Activated CD4-positive, alpha-beta T cell treated with anti-CD3 and anti-CD28 coated beads, Interleukin-10, Interleukin-2, amounts not matched to agents 100 ng/mL and 50 ng/mL, durations not matched to agents 16 hours and 8 hours (primary cell): ENCODE data around the gene ADAMTSL4.
"Not testable (repeated sequence)": the region's sequence is repeated elsewhere in the genome, so short reads cannot be mapped to it uniquely, and the experiment has no call there.

Source experiments
- DNase-seq: peaks from one replicate; pipeline ENCODE4 v3.0.0-alpha.2; 2020

Gene ADAMTSL4

DNA sequence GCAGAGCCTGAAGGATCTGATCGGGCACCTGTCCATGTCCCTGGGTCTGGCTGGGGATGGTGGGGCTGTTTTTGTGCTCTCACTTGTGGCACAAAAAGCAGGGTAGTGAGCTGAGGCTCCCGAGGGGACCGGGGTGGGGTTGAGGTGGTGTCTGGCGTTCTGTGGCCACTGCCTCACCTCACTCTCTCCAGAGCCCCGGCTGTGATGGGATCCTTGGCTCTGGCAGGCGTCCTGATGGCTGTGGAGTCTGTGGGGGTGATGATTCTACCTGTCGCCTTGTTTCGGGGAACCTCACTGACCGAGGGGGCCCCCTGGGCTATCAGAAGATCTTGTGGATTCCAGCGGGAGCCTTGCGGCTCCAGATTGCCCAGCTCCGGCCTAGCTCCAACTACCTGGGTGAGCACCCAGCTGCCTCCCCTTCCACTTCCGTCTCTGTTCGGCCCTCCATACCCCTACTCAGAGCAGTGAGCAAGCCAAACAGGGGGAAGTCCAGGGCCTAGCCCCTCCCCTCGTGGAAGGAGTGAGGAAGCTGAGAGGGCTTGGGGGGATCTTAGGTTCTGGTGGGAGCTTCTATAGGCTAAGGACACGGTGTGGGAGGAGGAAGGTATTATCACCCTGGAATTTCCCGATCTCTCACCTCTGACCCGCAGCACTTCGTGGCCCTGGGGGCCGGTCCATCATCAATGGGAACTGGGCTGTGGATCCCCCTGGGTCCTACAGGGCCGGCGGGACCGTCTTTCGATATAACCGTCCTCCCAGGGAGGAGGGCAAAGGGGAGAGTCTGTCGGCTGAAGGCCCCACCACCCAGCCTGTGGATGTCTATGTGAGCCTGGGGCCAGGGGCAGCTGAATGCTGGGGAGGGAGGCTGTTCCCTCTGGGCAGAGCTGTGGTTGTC, 7.0 kb downstream of the ADAMTSL4 start:
- DNase-seq = no peak

DNA sequence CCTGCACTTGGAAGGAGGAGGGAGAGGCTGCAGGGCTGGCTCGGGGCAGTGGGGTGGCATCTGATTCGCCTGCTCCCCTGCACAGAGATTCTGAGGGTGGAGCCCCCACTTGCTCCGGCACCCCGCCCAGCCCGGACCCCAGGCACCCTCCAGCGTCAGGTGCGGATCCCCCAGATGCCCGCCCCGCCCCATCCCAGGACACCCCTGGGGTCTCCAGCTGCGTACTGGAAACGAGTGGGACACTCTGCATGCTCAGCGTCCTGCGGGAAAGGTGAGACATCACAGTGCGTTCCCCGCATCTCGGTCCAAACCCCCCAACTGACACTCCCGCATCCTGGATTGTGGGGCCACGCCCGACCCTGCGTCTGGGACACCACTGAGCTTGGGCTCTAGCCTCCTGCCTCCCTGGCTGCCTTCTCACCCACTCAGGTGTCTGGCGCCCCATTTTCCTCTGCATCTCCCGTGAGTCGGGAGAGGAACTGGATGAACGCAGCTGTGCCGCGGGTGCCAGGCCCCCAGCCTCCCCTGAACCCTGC, 7.9 kb downstream of the ADAMTSL4 start:
- DNase-seq = no peak

DNA sequence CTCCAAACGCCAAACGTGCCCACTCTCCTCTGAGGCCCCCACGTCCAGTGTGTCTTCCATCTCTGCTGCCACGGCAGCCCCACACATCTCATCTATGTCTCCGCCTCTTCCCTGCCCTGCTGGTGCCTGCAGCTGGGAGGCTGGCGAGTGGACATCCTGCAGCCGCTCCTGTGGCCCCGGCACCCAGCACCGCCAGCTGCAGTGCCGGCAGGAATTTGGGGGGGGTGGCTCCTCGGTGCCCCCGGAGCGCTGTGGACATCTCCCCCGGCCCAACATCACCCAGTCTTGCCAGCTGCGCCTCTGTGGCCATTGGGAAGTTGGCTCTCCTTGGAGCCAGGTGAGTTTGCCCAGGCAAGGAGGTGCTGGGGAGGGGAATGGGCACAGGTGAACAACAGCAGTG, 8.6 kb downstream of the ADAMTSL4 start:
- DNase-seq = no peak

DNA sequence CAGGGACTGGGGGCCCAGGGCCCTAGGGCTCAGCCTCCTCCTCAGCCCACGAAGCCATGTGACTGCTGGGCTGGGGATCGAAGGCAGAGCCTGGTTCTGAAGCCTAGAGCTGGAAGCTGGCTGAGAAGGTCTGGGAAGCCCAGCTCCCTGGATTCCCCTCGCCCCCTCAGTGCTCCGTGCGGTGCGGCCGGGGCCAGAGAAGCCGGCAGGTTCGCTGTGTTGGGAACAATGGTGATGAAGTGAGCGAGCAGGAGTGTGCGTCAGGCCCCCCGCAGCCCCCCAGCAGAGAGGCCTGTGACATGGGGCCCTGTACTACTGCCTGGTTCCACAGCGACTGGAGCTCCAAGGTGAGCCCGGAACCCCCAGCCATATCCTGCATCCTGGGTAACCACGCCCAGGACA, 9.1 kb downstream of the ADAMTSL4 start:
- DNase-seq = no peak

DNA sequence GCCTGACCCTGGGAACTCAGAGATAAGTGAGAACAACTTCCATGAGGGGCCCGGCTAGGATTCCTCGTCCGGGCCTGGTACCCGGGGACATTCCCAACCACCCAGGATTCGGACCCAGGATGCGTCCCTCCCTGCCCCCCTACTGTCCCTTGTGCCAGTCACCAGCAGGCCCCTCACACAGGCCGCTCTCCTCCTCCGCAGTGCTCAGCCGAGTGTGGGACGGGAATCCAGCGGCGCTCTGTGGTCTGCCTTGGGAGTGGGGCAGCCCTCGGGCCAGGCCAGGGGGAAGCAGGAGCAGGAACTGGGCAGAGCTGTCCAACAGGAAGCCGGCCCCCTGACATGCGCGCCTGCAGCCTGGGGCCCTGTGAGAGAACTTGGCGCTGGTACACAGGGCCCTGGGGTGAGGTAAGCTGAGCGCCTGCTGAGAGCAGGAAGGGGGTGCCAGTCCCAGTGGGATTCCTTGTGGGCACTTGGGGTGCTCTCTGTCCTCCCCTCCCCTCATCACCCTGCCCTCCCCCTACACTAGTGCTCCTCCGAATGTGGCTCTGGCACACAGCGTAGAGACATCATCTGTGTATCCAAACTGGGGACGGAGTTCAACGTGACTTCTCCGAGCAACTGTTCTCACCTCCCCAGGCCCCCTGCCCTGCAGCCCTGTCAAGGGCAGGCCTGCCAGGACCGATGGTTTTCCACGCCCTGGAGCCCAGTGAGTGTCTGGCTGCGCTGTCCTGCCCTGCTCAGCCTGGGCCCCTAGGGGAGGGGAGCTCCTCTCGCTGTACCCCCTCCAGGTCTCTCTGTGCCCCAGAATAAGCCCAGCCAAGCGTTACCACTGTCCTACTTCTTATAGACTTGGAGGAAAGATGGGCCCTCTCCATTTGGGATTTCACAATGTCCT, 9.8 kb downstream of the ADAMTSL4 start:
- DNase-seq = no peak

DNA sequence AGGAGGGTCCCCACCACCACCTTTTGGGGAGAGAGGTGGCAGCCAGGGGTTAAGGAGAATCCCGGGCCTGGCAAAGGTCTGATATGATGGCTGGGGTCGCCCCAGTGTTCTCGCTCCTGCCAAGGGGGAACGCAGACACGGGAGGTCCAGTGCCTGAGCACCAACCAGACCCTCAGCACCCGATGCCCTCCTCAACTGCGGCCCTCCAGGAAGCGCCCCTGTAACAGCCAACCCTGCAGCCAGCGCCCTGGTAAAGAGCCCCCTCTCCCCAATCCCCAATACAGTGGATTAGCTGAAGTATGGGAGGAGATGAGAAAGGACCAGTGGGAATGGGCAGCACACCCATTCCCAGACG, 10.4 kb downstream of the ADAMTSL4 start:
- no peak for DNase-seq

DNA sequence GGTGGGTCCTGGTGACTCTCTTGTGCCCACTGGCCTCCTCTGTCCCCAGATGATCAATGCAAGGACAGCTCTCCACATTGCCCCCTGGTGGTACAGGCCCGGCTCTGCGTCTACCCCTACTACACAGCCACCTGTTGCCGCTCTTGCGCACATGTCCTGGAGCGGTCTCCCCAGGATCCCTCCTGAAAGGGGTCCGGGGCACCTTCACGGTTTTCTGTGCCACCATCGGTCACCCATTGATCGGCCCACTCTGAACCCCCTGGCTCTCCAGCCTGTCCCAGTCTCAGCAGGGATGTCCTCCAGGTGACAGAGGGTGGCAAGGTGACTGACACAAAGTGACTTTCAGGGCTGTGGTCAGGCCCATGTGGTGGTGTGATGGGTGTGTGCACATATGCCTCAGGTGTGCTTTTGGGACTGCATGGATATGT, 10.8 kb downstream of the ADAMTSL4 start:
- DNase-seq = peak; percentile 84

DNA sequence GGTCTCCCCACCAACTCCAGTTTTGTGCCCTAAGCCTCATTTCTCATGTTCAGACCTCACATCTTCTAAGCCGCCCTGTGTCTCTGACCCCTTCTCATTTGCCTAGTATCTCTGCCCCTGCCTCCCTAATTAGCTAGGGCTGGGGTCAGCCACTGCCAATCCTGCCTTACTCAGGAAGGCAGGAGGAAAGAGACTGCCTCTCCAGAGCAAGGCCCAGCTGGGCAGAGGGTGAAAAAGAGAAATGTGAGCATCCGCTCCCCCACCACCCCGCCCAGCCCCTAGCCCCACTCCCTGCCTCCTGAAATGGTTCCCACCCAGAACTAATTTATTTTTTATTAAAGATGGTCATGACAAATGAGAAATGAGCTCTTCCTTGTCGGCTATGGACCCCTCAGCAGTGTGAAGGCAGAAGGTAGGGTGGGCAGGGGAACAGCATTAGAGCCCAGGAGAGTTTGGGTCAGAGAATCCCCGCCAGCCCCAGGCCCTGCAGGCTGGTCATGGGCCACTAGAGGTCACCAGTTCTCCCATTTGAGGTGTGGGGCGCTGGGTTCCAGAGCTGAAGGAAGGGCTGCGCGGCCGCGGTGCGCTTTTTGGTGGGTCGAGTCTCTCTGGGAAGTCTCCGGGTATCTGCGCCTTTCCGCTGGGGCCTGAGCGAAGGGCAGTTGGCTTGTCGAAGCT, 11.5 kb downstream of the ADAMTSL4 start:
- peak; percentile 92 for DNase-seq

DNA sequence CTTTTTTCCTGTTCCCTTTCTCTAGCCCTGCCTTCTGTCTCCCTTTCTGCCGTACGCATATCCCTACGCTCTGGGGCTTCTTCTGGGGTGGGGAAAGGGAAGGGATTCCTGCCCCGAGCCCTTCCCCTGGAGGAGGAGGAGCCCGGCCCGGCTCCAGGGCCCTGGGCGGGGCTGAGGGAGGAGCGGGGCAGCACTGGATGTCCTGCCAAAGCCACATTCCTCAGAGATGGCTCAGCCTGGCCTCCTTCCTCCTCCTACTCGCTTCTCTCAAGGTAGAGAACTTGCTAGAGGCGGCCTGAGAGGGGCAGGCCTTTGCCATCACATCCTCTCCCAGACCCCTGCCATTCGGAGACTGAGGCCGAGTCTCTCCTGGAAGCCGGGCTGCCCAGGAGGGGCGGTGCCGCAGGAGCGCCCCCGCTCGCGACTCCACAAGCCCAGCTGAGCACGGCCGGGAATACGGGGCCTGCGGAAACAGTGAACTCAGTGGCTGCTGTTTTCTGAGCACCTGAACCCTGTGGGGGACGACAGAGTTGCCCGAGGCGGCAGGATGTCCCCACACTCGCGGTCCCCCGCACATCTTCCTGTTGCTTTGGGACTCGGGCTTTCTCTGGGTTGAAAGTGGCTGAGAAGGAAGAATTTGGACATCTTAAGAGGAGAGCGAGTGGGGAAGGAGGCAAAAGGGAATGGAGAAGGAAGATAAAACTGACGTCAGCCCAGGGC, 12.2 kb downstream of the ADAMTSL4 start:
- peak; percentile 76 for DNase-seq

DNA sequence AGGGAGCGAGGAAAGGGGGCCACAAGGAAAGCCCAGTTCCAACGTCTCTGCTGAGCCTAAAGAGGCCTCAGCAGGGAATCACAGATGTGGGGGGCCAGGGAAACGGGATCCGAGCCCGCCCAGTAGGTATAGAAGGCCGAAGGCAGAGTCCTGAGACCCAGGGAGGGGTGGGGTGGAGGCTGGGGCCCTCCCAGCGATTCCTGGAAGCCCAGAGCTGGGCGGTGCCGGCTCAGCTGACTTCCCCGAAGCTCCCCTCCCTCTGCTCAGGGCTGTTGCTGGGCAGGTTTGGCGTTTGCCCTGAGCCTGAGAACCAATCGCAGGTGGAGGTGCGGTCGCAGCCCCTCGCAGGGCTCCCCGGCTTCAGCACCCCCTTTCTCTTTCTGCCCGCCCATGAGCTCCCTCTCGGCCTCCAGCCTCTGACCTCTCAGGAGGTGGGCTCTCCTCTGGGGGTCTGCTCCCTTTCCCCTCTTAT, 12.8 kb downstream of the ADAMTSL4 start:
- peak; percentile 95 for DNase-seq

DNA sequence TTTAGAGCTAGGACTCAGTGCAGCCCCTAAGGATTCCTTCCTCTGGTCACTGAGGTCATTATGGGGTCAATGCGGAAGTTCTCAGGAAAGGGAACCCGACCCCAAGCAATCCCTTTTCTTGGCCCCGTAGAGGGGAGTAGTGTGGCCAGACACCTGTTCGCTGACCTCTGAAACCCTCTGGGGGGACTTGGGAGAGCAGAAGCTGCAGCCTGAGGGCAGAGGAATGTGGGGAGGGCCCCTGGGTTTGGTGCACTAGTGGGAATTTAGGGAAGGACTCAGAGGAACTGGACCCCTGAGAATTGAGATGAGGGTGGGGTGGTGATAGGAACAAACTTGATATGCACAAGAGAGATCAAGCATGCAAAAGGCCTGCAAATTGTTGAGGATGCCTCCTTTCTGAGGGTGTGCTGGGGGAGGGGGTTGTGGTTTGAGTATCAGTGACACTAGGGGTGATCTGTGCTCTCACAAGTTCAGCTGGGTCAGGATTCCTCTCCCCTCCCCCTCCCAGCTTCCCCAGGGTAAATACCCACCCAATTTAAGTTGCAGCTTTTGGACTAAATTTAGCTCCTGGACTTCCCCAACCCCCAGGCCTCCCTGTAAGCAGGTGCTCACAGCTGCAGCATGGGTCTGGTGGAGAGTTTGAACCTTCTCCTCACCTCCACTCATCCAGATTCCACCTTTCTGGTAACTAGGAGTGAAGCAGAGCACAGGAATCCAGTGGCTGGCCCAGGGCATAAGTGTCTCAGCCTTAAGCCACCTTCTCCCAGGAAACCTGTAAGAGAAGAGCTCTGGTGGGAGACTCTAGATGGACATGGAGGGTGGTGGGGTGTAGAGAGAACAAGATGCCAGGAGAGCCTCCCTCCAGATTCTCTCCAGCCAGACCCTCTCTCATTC, 13.5 kb downstream of the ADAMTSL4 start:
- peak; percentile 87 for DNase-seq

DNA sequence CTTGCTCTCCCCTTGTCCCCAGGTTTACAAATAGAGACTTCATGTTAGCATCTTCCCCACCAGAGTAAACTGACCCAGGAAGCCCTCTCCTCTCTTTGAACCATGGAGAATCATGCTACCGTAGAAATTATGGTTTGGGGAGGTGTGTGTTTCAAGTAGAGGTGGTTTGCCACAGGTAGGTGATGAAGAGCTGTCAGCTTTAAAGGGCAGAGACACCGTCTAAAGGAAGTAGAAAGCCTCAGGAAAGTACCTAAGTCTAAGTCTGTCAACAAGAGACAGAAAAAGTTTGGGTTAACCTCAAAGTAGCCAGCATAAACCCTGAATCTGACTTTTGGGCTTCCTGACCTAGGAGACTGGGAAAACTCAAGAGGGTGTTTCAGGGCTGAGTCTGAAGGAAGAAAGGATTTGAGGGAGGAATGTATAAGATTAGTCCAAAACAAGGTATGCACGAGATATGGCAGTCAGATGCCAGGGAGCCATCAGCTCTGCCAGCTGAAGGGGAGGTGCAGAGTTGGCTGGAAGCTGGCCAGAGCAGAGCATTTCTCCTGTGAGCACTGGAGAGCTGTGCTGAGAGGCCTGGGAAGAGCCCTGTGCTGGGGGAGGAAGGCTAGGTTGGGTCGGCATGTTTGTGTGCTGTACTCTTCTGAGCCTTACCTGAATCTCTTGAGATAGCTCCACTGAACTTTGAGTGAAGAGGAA, 14.3 kb downstream of the ADAMTSL4 start:
- DNase-seq = peak; percentile 80

DNA sequence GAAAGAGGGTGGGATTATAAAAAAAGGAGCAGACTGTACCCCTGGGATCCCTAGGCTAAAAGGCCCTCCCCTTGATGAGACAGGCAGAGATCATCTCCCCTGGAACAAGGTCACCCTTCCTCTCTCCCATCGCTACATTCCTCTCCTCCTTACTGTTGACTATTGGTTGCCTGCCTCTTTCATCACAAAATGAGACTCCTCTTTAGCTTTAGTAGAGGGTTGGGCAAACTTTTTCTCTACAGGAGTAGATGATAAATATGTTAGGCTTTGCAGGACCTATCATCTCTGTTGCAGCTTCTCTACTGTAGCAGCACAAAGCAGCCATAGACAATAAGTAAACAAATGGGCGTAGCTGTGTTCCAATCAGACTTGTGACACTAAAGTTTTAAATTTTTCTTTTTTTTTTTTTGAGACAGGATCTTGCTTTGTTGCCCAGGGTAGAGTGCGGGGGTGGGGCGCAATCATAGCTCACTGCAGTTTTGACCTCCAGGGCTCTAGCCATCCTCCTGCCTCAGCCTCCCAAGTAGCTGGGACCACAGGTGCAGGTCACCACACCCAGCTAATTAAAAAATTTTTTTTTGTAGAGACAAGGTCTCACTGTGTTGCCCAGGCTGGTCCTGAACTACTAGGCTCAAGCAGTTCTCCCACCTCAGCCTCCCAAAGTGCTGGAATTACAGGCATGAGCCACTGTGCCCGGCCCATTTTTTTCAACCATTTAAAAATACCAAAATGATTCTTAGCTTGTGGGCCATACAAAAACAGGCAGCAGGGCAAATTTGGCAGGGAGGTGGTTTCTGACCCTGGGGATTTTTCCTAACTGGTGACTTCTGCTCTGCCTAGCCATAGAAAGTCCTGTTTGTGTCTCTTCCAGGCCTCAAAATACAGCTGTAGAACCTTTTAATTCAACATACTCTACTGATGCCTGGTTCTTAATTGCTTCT, 15.1 kb downstream of the ADAMTSL4 start:
- no peak for DNase-seq

DNA sequence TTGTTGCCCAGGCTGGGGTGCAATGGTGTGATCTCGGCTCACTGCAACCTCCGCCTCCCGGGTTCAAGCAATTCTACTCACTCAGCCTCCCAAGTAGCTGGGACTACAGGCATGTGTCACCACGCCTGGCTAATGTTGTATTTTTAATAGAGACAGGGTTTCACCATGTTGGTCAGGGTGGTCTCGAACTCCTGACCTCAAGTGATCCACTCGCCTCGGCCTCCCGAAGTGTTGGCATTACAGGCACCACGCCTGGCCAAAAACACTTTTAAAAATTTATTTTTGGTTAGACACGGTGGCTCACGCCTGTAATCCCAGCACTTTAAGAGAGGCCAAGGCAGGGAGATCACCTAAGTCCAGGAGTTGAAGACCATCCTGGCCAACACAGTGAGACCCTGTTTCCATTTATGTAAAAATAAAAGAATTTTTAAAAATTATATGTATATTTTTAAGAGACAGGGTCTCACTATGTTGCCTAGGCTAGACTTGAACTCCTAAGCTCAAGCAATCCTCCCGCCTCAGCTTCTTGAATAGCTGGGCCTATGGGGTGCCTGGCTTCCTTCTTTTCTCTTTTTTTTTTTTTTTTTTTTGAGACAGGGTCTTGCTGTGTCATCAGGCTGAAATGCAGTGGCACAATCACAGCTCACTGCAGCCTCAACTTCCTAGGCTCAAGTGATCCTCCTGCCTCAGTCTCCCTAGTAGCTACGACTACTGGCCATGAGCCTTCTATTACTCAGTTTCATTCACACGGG, 16.2 kb downstream of the ADAMTSL4 start:
- DNase-seq = not testable (repeated sequence)

DNA sequence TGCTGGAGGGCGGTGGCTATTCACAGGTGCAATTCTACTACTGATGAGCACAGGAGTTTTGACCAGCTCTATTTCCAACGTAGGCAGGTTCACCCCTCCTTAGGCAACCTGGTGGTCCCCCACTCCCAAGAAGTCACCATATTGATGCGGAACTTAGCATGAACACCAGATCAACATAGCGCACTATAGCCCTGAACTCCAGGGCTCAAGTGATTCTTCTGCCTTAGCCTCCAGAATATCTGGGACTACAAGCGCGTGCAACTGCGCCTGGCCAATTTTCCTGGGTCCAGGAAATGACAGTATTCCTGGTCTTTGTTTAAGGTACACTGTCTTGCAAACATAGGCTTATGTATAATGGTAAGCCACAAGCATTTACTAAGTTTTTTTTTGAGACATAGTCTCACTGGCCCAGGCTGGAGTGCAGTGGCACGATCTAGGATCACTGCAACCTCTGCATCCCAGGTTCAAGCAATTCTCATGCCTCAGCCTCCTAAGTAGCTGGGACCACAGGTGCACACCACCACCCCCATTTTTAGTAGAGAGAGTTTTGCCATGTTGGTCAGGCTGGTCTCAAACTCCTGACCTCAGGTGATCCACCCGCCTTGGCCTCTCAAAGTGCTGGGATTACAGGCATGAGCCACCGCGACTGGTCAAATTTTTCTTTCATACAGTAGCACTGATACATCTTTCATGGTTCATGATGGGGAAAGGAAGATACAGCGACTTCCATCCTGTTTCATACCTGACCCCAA, 17.6 kb downstream of the ADAMTSL4 start:
- DNase-seq = no peak

DNA sequence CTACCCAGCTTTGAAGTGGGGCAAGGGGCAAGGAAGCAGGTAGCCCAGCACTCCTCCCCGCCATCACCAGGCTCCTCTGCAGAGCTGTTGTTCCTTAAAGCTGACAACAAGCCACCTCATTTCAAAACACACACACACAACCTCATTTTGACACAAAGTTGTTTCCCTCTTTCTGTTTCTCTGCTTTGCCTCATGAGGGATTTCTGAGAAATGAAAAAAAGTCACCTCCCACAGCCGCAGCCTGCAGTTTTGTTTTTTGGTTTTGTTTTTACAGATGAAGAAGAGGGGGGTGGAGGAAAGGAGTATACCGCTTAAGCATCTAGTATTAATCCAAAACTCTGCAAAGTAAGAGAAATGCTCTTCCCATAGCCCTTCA, 18.1 kb downstream of the ADAMTSL4 start:
- peak; percentile 94 for DNase-seq

DNA sequence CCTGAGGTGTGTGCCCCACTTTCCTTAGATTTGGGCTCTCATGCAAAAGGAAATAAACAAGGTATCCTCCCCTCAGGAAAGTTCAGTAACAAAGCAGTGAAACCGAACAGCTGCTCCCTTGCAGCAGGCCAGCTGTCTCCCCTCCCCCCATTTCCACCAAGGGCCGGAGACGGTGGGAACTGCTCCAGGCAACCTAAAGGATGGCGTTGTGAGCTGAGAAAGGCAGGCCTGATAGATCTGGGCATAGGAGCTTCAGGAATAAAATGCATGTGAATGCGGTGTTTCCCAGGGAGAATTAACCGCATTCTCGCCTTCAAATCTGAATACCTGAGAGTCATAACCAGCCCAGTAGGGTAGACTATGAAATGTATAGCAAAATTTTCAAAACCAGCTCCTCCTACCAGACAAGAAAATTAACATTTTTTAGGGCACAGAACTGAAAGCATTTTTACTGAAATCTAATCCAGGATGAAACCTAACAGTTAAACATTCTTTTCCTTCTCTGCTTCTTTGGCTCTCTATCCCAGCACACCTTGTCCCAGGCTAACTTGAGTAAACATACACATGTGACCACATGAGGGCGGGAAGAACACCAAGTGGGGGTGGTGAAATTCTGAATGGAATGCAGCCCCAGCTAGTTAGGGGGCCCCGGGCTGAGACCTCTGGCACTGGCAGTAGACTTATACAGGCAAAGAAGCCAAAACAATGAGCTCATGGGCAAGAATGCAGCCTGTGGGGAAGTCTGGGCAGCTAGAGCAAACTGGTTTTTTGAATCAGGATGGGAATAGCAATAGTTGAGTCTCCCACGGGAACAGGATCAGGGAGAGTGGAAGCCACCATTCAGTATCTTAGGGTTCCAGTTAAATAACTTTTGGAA, 18.7 kb downstream of the ADAMTSL4 start:
- DNase-seq = peak; percentile 75
